ENCODE results near the gene SPATA12.

The SPATA12 gene

DNA sequence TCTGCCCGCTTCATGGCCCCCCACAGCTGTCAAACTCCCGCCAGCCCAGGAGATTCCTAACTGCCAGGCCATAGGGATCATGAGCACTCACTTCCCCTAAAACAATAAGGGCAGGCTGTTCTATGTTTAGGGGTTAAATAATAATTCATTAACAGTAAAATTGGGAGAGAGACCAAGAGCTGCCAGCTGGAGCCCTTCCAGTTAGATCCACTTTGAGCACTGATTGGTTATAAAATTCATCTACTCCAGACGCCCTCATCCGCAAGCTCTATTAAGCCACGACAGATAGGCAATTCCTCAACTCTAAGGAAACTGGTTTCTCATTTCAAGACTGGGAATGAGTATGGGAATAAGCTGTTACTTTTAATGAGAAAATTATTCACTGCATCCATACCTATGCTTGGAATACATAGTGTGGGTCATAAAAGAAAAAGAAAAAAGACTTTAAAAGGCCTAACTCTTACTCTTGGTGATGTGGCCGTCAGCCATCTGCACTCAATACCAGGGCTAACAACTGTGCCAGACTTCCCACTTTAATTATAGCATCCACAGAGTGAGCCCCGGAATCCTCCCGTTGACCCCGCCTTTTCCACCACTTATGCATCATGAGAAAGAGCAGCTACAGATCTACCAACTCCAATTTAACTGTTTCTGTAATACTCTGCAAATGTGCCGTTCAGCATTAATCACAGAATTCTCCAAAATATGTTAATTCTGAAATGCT is 60.1 kb downstream of the SPATA12 start:
- DNase-seq, result no peak

All from activated effector memory CD4-positive, alpha-beta T cell treated with Interleukin-2 at 50 U/mL for 16 hours (primary cell).